ENCODE measurements around the gene ATAD3B.
"Not testable (repeated sequence)": the region's sequence is repeated elsewhere in the genome, so short reads cannot be mapped to it uniquely, and the experiment has no call there.

Gene ATAD3B

GRCh38 chr1:1471389-1472052, at the start of gene ATAD3B:
TSS of gene ATAD3B (plus strand) at chr1:1471765. CDS start at chr1:1471885, 120 bp downstream.
- DNase-seq = peak; percentile 91 to 99 (median 94)

GRCh38 chr1:1421907-1422464, 49.6 kb upstream of the ATAD3B start:
- intact Hi-C loops (cut with DNase I) = no loop called here
- DNase-seq = peak in 3 of 10 donors; percentile 27 to 66 (median 36)

More at GRCh38 chr1:1471389-1472052, at the start of gene ATAD3B:
- intact Hi-C loops (cut with DNase I) = no loop called here

GRCh38 chr1:1422465-1423244, 48.9 kb upstream of the ATAD3B start:
- intact Hi-C loops (cut with DNase I) = no loop called here
- peak in 4 of 10 donors; percentile 47 to 75 (median 64) for DNase-seq

GRCh38 chr1:1423245-1423597, 48.3 kb upstream of the ATAD3B start:
- intact Hi-C loops (cut with DNase I) = no loop called here

GRCh38 chr1:1424707-1425106, 46.9 kb upstream of the ATAD3B start:
- intact Hi-C loops (cut with DNase I) = no loop called here
- peak in 3 of 10 donors; percentile 48 to 74 (median 48) for DNase-seq

More at GRCh38 chr1:1423245-1423597, 48.3 kb upstream of the ATAD3B start:
- DNase-seq = no peak

GRCh38 chr1:1425426-1425752, 46.2 kb upstream of the ATAD3B start:
- intact Hi-C loops (cut with DNase I) = no loop called here
- no peak for DNase-seq

- peak in 9 of 10 donors; percentile 60 to 98 (median 82) for DNase-seq
- intact Hi-C loops (cut with DNase I) = no loop called here
Observed at GRCh38 chr1:1425753-1426495, 45.6 kb upstream of the ATAD3B start.

GRCh38 chr1:1426496-1427105, 45.0 kb upstream of the ATAD3B start:
- peak in 8 of 10 donors; percentile 55 to 95 (median 72) for DNase-seq
- intact Hi-C loops (cut with DNase I) = no loop called here

GRCh38 chr1:1427106-1427819, 44.3 kb upstream of the ATAD3B start:
- peak in 8 of 10 donors; percentile 43 to 92 (median 71) for DNase-seq
- intact Hi-C loops (cut with DNase I) = no loop called here

GRCh38 chr1:1427820-1428148, 43.8 kb upstream of the ATAD3B start:
- intact Hi-C loops (cut with DNase I) = no loop called here
- DNase-seq = peak in 1 of 10 donors; percentile 39

GRCh38 chr1:1428174-1428573, 43.4 kb upstream of the ATAD3B start:
- intact Hi-C loops (cut with DNase I) = no loop called here
- DNase-seq = peak in 5 of 10 donors; percentile 18 to 88 (median 67)

- peak in 2 of 10 donors; percentile 15 for DNase-seq
- intact Hi-C loops (cut with DNase I) = not testable (repeated sequence)
Observed at GRCh38 chr1:1428967-1429366, 42.6 kb upstream of the ATAD3B start.

GRCh38 chr1:1429671-1430073, 41.9 kb upstream of the ATAD3B start:
- intact Hi-C loops (cut with DNase I) = no loop called here
- DNase-seq = peak in 4 of 10 donors; percentile 8 to 56 (median 49)

- intact Hi-C loops (cut with DNase I) = no loop called here
- DNase-seq = peak in 7 of 10 donors; percentile 54 to 95 (median 77)
Observed at GRCh38 chr1:1430114-1430982, 41.2 kb upstream of the ATAD3B start.

- intact Hi-C loops (cut with DNase I) = no loop called here
- DNase-seq = peak in 4 of 10 donors; percentile 46 to 87 (median 70)
Observed at GRCh38 chr1:1430992-1431844, 40.3 kb upstream of the ATAD3B start.

- DNase-seq = peak in 4 of 10 donors; percentile 52 to 88 (median 77)
- intact Hi-C loops (cut with DNase I) = no loop called here
Observed at GRCh38 chr1:1431845-1432273, 39.7 kb upstream of the ATAD3B start.

GRCh38 chr1:1432274-1432950, 39.2 kb upstream of the ATAD3B start:
- intact Hi-C loops (cut with DNase I) = no loop called here

More at GRCh38 chr1:1432274-1432950, 39.2 kb upstream of the ATAD3B start:
- peak in 4 of 10 donors; percentile 41 to 86 (median 77) for DNase-seq
